ENCODE measurements around the gene FBXL19. TPM values are rescaled to one million over a fixed set of nuclear protein-coding genes. Genes with fewer than 3 reads are reported as not detected.
A peak's percentile ranks its signal among the peaks of the same experiment; 100 is the strongest.

The FBXL19 gene
- total and polyA plus RNA-seq, 9 of the 15 experiments (the other 6 are each of a cell fraction or from before 2014, with no cell fraction given) = 0.13 to 48.0 (median 13.5) TPM; not detected in 1

DNA sequence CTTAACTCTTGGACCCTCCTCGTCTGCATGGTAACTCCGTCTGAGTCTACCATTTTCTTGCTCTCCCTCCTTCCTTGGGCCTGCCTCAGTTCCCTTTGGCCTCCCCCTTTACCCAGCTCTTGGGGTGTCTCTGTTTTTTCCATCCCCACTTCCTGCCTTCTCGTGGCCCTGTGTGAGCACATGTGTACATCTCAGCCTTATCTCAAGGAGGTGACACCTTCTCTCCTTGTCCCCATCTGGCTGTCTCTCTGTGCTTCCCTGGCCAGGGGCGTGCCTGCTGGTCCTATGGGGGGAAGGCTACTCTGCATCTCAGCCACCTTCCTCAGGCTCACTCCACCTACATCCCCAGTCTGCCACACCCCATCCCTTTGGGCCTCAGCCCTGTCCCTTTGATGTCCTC, 20.4 kb upstream of the FBXL19 start (continued):
- TF ChIP-seq ZSCAN32 (CRISPR knock-in tag; IDR thresholded peaks at IDR 0.05) = no peak
- TF ChIP-seq, protein P1, sequence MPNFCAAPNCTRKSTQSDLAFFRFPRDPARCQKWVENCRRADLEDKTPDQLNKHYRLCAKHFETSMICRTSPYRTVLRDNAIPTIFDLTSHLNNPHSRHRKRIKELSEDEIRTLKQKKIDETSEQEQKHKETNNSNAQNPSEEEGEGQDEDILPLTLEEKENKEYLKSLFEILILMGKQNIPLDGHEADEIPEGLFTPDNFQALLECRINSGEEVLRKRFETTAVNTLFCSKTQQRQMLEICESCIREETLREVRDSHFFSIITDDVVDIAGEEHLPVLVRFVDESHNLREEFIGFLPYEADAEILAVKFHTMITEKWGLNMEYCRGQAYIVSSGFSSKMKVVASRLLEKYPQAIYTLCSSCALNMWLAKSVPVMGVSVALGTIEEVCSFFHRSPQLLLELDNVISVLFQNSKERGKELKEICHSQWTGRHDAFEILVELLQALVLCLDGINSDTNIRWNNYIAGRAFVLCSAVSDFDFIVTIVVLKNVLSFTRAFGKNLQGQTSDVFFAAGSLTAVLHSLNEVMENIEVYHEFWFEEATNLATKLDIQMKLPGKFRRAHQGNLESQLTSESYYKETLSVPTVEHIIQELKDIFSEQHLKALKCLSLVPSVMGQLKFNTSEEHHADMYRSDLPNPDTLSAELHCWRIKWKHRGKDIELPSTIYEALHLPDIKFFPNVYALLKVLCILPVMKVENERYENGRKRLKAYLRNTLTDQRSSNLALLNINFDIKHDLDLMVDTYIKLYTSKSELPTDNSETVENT (CRISPR knock-in tag; IDR thresholded peaks at IDR 0.05) = no peak
- TF ChIP-seq NELFE (IDR thresholded peaks at IDR 0.05; ENCODE audit: insufficient read depth, insufficient read length) = no peak
- TF ChIP-seq, protein P2, sequence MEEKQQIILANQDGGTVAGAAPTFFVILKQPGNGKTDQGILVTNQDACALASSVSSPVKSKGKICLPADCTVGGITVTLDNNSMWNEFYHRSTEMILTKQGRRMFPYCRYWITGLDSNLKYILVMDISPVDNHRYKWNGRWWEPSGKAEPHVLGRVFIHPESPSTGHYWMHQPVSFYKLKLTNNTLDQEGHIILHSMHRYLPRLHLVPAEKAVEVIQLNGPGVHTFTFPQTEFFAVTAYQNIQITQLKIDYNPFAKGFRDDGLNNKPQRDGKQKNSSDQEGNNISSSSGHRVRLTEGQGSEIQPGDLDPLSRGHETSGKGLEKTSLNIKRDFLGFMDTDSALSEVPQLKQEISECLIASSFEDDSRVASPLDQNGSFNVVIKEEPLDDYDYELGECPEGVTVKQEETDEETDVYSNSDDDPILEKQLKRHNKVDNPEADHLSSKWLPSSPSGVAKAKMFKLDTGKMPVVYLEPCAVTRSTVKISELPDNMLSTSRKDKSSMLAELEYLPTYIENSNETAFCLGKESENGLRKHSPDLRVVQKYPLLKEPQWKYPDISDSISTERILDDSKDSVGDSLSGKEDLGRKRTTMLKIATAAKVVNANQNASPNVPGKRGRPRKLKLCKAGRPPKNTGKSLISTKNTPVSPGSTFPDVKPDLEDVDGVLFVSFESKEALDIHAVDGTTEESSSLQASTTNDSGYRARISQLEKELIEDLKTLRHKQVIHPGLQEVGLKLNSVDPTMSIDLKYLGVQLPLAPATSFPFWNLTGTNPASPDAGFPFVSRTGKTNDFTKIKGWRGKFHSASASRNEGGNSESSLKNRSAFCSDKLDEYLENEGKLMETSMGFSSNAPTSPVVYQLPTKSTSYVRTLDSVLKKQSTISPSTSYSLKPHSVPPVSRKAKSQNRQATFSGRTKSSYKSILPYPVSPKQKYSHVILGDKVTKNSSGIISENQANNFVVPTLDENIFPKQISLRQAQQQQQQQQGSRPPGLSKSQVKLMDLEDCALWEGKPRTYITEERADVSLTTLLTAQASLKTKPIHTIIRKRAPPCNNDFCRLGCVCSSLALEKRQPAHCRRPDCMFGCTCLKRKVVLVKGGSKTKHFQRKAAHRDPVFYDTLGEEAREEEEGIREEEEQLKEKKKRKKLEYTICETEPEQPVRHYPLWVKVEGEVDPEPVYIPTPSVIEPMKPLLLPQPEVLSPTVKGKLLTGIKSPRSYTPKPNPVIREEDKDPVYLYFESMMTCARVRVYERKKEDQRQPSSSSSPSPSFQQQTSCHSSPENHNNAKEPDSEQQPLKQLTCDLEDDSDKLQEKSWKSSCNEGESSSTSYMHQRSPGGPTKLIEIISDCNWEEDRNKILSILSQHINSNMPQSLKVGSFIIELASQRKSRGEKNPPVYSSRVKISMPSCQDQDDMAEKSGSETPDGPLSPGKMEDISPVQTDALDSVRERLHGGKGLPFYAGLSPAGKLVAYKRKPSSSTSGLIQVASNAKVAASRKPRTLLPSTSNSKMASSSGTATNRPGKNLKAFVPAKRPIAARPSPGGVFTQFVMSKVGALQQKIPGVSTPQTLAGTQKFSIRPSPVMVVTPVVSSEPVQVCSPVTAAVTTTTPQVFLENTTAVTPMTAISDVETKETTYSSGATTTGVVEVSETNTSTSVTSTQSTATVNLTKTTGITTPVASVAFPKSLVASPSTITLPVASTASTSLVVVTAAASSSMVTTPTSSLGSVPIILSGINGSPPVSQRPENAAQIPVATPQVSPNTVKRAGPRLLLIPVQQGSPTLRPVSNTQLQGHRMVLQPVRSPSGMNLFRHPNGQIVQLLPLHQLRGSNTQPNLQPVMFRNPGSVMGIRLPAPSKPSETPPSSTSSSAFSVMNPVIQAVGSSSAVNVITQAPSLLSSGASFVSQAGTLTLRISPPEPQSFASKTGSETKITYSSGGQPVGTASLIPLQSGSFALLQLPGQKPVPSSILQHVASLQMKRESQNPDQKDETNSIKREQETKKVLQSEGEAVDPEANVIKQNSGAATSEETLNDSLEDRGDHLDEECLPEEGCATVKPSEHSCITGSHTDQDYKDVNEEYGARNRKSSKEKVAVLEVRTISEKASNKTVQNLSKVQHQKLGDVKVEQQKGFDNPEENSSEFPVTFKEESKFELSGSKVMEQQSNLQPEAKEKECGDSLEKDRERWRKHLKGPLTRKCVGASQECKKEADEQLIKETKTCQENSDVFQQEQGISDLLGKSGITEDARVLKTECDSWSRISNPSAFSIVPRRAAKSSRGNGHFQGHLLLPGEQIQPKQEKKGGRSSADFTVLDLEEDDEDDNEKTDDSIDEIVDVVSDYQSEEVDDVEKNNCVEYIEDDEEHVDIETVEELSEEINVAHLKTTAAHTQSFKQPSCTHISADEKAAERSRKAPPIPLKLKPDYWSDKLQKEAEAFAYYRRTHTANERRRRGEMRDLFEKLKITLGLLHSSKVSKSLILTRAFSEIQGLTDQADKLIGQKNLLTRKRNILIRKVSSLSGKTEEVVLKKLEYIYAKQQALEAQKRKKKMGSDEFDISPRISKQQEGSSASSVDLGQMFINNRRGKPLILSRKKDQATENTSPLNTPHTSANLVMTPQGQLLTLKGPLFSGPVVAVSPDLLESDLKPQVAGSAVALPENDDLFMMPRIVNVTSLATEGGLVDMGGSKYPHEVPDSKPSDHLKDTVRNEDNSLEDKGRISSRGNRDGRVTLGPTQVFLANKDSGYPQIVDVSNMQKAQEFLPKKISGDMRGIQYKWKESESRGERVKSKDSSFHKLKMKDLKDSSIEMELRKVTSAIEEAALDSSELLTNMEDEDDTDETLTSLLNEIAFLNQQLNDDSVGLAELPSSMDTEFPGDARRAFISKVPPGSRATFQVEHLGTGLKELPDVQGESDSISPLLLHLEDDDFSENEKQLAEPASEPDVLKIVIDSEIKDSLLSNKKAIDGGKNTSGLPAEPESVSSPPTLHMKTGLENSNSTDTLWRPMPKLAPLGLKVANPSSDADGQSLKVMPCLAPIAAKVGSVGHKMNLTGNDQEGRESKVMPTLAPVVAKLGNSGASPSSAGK (IDR thresholded peaks at IDR 0.05) = peak; percentile 76
- TF ChIP-seq RBM34 (IDR thresholded peaks at IDR 0.05; ENCODE audit: borderline replicate concordance, insufficient read depth, low read length) = no peak
- no peak for TF ChIP-seq JUN (IDR thresholded peaks at IDR 0.05; ENCODE audit: borderline replicate concordance, low read depth, low read length)
- TF ChIP-seq JUN (CRISPR knock-in tag; IDR thresholded peaks at IDR 0.05; ENCODE audit: borderline replicate concordance) = no peak
- no peak for TF ChIP-seq RFX7 (CRISPR knock-in tag; IDR thresholded peaks at IDR 0.05)
- no peak for TF ChIP-seq FOSL1 (tag; conservative IDR thresholded peaks at IDR 0.05)
- no peak for TF ChIP-seq SREBF2 (CRISPR knock-in tag; IDR thresholded peaks at IDR 0.05)
- TF ChIP-seq, protein P3, sequence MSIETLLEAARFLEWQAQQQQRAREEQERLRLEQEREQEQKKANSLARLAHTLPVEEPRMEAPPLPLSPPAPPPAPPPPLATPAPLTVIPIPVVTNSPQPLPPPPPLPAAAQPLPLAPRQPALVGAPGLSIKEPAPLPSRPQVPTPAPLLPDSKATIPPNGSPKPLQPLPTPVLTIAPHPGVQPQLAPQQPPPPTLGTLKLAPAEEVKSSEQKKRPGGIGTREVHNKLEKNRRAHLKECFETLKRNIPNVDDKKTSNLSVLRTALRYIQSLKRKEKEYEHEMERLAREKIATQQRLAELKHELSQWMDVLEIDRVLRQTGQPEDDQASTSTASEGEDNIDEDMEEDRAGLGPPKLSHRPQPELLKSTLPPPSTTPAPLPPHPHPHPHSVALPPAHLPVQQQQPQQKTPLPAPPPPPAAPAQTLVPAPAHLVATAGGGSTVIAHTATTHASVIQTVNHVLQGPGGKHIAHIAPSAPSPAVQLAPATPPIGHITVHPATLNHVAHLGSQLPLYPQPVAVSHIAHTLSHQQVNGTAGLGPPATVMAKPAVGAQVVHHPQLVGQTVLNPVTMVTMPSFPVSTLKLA (conservative IDR thresholded peaks at IDR 0.05) = peak; percentile 30 to 51; a peak in 1 of 4 replicates
- 0 out of 2 replicates have a peak, but pooled peaks have one; percentile 44 for TF ChIP-seq GTF2E2 (tag; IDR thresholded peaks at IDR 0.05)
- no peak for TF ChIP-seq RBM14 (IDR thresholded peaks at IDR 0.05; ENCODE audit: borderline replicate concordance, insufficient read depth, low read depth, low read length)

All from K562 (cell line).